GM21515 (cell line): ENCODE data around the gene PPP1R1B.

ENCODE experiments used
- ATAC-seq: cut with Tn5 transposase; IDR thresholded peaks from one replicate; pipeline ENCODE4 v1.9.1; 2021; ENCODE audit not compliant: unreplicated experiment

The PPP1R1B gene

DNA sequence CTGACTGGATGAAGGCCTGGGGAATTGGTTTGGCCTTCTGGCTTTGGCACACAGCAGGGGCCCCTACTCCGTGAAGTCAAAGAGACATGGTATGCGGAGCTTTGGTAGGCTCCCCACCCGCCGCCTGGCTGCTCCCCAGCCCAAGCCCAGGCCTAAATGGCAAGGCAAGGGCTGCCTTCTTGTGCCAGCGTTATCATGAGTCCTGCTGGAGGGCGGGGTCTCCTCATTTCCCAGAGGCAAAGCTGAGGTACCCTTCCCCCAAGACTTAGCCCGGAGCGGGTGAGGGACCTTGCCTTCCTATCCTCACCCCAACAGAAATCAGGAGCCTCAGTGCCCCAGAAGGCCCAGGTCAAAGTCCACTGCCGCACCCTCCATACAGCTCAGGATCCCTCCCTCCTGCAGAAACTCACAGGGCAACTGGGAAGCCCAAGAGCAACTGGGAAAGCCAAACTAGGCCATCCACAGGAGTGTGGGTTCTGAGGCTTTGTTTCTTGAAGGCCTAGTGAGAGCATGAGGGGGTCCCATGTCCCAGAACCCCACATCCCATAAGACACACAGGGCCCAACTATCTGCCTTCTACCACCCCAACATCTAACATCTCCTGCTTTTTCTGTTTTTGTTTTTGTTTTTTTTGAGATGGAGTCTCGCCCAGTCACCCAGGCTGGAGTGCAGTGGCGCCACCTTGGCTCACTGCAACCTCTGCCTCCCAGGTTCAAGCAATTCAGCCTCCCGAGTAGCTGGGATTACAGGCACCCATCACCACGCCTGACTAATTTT, 51.8 kb downstream of the PPP1R1B start:
- ATAC-seq = no peak

DNA sequence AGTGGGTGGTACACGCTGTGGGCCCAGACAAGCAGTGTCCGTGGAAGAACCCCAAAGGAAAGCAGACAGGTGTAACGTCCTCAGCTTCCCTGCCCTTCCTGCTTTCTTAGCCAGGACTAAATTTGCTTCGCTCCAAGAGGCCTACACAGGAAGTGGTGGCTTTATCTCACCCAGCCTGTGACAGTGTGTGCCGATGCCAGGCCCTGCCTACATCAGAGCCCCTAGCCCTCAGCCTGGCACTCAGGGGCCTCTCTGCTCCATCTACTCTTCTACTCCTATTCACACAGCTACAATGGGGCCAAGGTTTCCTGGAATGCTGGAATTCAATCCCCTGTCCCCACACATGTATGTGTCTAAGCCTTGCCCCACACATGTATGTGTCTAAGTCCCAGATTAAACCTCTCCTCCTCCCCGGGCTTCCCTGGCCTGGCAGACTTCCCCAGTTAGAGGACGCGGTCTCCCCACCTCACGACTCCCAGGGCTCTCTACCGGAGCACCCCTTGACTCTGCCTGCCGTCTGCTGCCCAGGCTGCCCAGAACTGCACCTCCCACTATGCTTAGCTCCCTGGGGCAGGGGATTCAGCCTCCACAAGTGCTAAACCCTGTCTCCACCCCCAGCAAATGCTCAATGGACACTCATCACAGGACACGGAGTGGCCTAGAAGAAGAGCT, 52.9 kb downstream of the PPP1R1B start:
- ATAC-seq = no peak

DNA sequence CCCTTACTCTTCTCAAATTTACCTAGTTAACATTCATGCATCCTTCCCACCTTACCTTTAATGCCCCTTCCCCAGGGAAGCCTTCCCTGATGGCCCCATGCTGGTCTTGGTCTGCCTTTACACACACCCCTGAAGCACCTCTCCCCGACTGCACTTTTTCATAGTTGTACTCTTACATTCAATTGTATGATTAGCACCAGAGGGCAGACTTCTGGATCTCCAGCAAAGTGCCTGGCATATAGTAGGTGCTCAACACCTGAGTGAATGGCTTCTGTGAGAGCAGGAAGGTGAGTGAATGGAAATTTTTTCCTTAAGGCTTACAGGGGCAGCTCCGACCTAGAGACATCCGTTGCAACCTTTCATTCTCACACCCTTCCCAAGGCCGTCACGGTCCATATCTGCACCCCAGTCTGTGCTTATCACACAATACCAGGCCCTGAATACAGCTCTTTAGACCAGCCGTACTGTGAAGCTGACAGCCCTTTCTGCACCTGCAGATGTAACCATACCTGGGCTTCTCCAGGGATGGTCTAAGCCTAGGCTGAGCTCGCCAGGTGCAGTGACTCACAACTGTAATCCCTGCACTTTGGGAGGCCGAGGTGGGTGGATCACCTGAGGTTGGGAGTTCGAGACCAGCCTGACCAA, 56.7 kb downstream of the PPP1R1B start:
- ATAC-seq = no peak

DNA sequence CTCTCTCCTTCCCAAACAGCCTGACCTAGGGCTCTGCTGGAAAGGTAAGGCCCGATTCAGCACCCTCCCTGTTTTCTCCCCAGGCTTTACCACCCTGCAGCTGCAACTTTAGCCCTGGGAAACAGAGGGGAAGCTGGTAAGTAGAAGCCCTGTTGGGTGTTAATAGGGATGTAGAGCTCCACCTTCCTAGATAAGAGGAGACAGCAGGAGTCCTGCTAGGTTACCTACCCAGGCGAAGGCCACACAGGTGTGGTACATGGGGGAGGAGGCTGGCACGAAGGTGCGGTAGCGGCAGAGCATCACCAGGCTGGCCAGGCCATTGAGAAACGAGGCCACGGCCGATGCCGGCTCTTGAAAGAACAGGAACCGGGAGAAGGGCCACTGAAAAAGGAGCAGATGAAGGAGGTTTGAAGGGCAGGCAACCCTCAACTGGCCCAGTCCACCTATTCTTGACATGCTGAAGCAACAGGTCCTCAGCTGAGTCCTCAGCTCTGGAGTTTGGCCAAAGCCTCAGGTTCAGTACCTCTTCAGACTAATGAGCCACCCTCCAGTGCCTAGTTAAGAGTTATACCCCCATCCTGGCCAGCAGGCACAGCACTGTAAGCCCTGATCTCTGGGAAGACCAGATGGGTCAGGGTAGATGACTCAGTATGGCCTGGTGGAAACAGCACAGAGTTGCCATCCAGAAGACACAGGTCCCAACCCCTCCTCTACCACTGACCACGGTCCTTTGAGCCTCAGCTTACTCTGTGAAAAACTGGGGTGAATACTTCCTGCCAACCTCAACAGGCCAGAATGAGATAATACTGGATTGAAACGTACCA, 57.8 kb downstream of the PPP1R1B start:
- ATAC-seq = no peak
